ENCODE data around the gene C1QTNF6. TPM values are rescaled to one million over a fixed set of nuclear protein-coding genes. Genes with fewer than 3 reads are reported as not detected.

Gene C1QTNF6
- polyA plus RNA-seq, 1 donor from 2014 or later: 5.3 TPM

- Histone ChIP-seq H3K27me3 (ENCODE audit: insufficient read depth, low read depth, low read length) (no peaks in the 10 kb centered on the region), H3K4me2 (ENCODE audit: low read length) (no peak overlapping the region), H4K20me1 (ENCODE audit: insufficient read depth) (no peaks in the 10 kb centered on the region), H3K36me3 (ENCODE audit: insufficient read depth, low read length) (no peaks in the 10 kb centered on the region), H2AFZ (ENCODE audit: low read depth, low read length) (no peak overlapping the region), H3K9me2 (ENCODE audit: insufficient read depth, low read length) (no peaks in the 10 kb centered on the region), H3K4me3 (ENCODE audit: low read length) (no peak overlapping the region), H3K9me3 (ENCODE audit: low read length) (no peaks in the 10 kb centered on the region), H3K27ac (ENCODE audit: low read length) (no peak overlapping the region), H3F3A (ENCODE audit: insufficient read depth, low read length, poor library complexity, severe bottlenecking) (no peaks in the 10 kb centered on the region), H3K79me2 (replicated peaks; ENCODE audit: insufficient read depth, low read length) (no peaks in the 10 kb centered on the region), H3K9ac (ENCODE audit: low read length) (no peak overlapping the region)
- no peak for TF ChIP-seq SMC3 (conservative IDR thresholded peaks at IDR 0.05; ENCODE audit: poor library complexity)
- no peak for TF ChIP-seq MXI1 (conservative IDR thresholded peaks at IDR 0.05; ENCODE audit: poor library complexity, severe bottlenecking)
- TF ChIP-seq TAF1 (IDR thresholded peaks at IDR 0.05; ENCODE audit: low read depth): no peak
- no peak for TF ChIP-seq EZH2 (IDR thresholded peaks at IDR 0.05; ENCODE audit: borderline replicate concordance, insufficient read depth, low read length, poor library complexity, severe bottlenecking)
- no peak for TF ChIP-seq POLR2AphosphoS5 (IDR thresholded peaks at IDR 0.05)
- TF ChIP-seq, protein P1, sequence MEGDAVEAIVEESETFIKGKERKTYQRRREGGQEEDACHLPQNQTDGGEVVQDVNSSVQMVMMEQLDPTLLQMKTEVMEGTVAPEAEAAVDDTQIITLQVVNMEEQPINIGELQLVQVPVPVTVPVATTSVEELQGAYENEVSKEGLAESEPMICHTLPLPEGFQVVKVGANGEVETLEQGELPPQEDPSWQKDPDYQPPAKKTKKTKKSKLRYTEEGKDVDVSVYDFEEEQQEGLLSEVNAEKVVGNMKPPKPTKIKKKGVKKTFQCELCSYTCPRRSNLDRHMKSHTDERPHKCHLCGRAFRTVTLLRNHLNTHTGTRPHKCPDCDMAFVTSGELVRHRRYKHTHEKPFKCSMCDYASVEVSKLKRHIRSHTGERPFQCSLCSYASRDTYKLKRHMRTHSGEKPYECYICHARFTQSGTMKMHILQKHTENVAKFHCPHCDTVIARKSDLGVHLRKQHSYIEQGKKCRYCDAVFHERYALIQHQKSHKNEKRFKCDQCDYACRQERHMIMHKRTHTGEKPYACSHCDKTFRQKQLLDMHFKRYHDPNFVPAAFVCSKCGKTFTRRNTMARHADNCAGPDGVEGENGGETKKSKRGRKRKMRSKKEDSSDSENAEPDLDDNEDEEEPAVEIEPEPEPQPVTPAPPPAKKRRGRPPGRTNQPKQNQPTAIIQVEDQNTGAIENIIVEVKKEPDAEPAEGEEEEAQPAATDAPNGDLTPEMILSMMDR (IDR thresholded peaks at IDR 0.05; ENCODE audit: poor library complexity, severe bottlenecking): no peak
- TF ChIP-seq EP300 (conservative IDR thresholded peaks at IDR 0.05; ENCODE audit: poor library complexity, severe bottlenecking): no peak
- TF ChIP-seq, protein P2, sequence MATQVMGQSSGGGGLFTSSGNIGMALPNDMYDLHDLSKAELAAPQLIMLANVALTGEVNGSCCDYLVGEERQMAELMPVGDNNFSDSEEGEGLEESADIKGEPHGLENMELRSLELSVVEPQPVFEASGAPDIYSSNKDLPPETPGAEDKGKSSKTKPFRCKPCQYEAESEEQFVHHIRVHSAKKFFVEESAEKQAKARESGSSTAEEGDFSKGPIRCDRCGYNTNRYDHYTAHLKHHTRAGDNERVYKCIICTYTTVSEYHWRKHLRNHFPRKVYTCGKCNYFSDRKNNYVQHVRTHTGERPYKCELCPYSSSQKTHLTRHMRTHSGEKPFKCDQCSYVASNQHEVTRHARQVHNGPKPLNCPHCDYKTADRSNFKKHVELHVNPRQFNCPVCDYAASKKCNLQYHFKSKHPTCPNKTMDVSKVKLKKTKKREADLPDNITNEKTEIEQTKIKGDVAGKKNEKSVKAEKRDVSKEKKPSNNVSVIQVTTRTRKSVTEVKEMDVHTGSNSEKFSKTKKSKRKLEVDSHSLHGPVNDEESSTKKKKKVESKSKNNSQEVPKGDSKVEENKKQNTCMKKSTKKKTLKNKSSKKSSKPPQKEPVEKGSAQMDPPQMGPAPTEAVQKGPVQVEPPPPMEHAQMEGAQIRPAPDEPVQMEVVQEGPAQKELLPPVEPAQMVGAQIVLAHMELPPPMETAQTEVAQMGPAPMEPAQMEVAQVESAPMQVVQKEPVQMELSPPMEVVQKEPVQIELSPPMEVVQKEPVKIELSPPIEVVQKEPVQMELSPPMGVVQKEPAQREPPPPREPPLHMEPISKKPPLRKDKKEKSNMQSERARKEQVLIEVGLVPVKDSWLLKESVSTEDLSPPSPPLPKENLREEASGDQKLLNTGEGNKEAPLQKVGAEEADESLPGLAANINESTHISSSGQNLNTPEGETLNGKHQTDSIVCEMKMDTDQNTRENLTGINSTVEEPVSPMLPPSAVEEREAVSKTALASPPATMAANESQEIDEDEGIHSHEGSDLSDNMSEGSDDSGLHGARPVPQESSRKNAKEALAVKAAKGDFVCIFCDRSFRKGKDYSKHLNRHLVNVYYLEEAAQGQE (IDR thresholded peaks at IDR 0.05; ENCODE audit: borderline replicate concordance): no peak
- TF ChIP-seq RAD21 (conservative IDR thresholded peaks at IDR 0.05): no peak
Observed at GRCh38 chr22:37184380-37184755, 3.7 kb downstream of the C1QTNF6 start.

GRCh38 chr22:37183432-37184379 lies 4.3 kb downstream of the C1QTNF6 start:
- no peaks in the 10 kb centered on the region for H3K9me2 ChIP-seq (ENCODE audit: insufficient read depth, low read length)
- no peak overlapping the region for H3K4me2 ChIP-seq (ENCODE audit: low read length)
- no peaks in the 10 kb centered on the region for H3K79me2 ChIP-seq (replicated peaks; ENCODE audit: insufficient read depth, low read length)
- no peak overlapping the region for H2AFZ ChIP-seq (ENCODE audit: low read depth, low read length)
- no peaks in the 10 kb centered on the region for H3K36me3 ChIP-seq (ENCODE audit: insufficient read depth, low read length)
- no peaks in the 10 kb centered on the region for H3K9me3 ChIP-seq (ENCODE audit: low read length)
- TF ChIP-seq RAD21 (conservative IDR thresholded peaks at IDR 0.05): no peak
- TF ChIP-seq POLR2AphosphoS5 (IDR thresholded peaks at IDR 0.05): no peak
- TF ChIP-seq, protein P1 (IDR thresholded peaks at IDR 0.05; ENCODE audit: poor library complexity, severe bottlenecking): no peak
- TF ChIP-seq EP300 (conservative IDR thresholded peaks at IDR 0.05; ENCODE audit: poor library complexity, severe bottlenecking): no peak
- no peak for TF ChIP-seq EZH2 (IDR thresholded peaks at IDR 0.05; ENCODE audit: borderline replicate concordance, insufficient read depth, low read length, poor library complexity, severe bottlenecking)
- TF ChIP-seq, protein P2 (IDR thresholded peaks at IDR 0.05; ENCODE audit: borderline replicate concordance): no peak
- no peak for TF ChIP-seq SMC3 (conservative IDR thresholded peaks at IDR 0.05; ENCODE audit: poor library complexity)
- TF ChIP-seq MXI1 (conservative IDR thresholded peaks at IDR 0.05; ENCODE audit: poor library complexity, severe bottlenecking): no peak
- TF ChIP-seq TAF1 (IDR thresholded peaks at IDR 0.05; ENCODE audit: low read depth): no peak
- no peak overlapping the region for H3K9ac ChIP-seq (ENCODE audit: low read length)
- H3K27ac ChIP-seq (ENCODE audit: low read length): no peak overlapping the region
- no peaks in the 10 kb centered on the region for H3K27me3 ChIP-seq (ENCODE audit: insufficient read depth, low read depth, low read length)
- no peak overlapping the region for H3K4me3 ChIP-seq (ENCODE audit: low read length)
- no peaks in the 10 kb centered on the region for H3F3A ChIP-seq (ENCODE audit: insufficient read depth, low read length, poor library complexity, severe bottlenecking)
- no peaks in the 10 kb centered on the region for H4K20me1 ChIP-seq (ENCODE audit: insufficient read depth)

Data from neural cell (in vitro differentiated cells).